IPS-11a (cell line): Measurements from ENCODE around the gene NME2.

Source experiments
- H3K4me3 ChIP-seq: one replicate; pipeline ENCODE4 v1.5.1; 2013; ENCODE audit warnings: low read depth, low read length, control low read depth

NME2 gene

GRCh38 chr17:51200295-51200694, 34.1 kb downstream of the NME2 start:
- H3K4me3 ChIP-seq = no peak overlapping the region

GRCh38 chr17:51200846-51201245, 34.6 kb downstream of the NME2 start:
- H3K4me3 ChIP-seq = no peak overlapping the region

- no peak overlapping the region for H3K4me3 ChIP-seq
These were observed 37.6 kb downstream of the NME2 start for GRCh38 chr17:51203838-51204237.

DNA sequence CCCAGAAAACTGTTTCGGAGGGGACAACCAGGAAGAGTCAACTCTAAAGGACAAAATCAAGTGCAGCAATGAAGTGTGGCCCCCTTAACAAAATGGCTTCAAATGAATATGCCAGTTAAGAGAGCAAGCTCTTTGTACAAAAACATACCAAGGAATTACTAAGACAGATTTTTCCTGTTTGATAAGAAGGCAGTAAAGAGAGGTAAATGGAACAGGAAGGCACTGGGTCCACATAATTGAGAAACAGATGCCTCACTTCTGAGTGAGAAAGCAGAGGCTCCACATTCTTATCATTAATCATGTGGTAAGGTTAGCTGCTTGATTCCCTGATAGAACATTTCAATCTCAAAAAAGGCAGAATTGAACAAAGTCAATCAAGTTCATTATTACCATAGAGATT, 48.7 kb downstream of the NME2 start:
- H3K4me3 ChIP-seq = no peak overlapping the region

GRCh38 chr17:51217946-51218345, 51.7 kb downstream of the NME2 start:
- H3K4me3 ChIP-seq = no peak overlapping the region

DNA sequence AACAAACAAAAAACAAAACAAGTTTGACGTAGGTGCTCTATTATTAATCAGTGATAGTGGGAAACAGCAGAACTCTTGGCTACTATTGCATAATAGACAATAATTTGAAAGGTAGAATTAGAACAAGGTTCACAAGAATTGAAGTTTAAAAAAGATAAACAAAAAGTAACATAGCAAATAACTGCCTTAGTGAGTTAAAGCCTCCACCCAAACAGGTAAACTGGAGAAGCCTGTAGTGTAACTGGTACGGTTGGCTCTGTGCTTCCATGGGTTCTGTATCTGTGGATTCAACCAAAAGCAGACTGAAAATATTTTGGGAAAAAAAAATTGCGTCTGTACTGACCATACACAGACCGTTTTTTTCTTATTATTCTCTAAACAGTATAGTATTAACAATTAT, 55.1 kb downstream of the NME2 start:
- H3K4me3 ChIP-seq = no peak overlapping the region
